GM06990 (cell line): ENCODE measurements around the gene ATP7B.

ENCODE experiments used
- DNase-seq: peaks from one replicate; pipeline ENCODE4 v3.0.0-alpha.2; 2011; ENCODE audit not compliant: insufficient read length; ENCODE audit errors: extremely low read depth
- H3K27me3 ChIP-seq: replicated peaks from 2 replicates; pipeline ENCODE4 v1.6.0; 2011; ENCODE audit warnings: low read length; ENCODE audit not compliant: control insufficient read depth, insufficient read depth
- H3K36me3 ChIP-seq: 2 replicates; pipeline ENCODE4 v1.5.1; 2011; ENCODE audit warnings: low read length; ENCODE audit not compliant: control insufficient read depth, insufficient read depth
- H3K4me3 ChIP-seq: replicated peaks from 2 replicates; pipeline ENCODE4 v1.5.1; 2011; ENCODE audit warnings: low read depth, mild to moderate bottlenecking, control low read depth, low read length
- CTCF ChIP-seq: IDR thresholded peaks from 2 replicates; pipeline ENCODE4 v1.5.1; 2011; ENCODE audit warnings: low read length, control low read depth, mild to moderate bottlenecking, inconsistent platforms; ENCODE audit not compliant: insufficient read depth, poor library complexity, severe bottlenecking

ATP7B gene

GRCh38 chr13:51924756-51925544, 86.3 kb downstream of the ATP7B start:
- Histone ChIP-seq H3K27me3 (peaks cover 2% of the 10 kb centered on the region), H3K36me3 (no peaks in the 10 kb centered on the region), H3K4me3 (no peak overlapping the region)
- DNase-seq: no peak
- TF ChIP-seq CTCF: no peak

- H3K27me3 ChIP-seq: peaks cover 2% of the 10 kb centered on the region
- no peak overlapping the region for H3K4me3 ChIP-seq
- H3K36me3 ChIP-seq: no peaks in the 10 kb centered on the region
- TF ChIP-seq CTCF: no peak
- DNase-seq: no peak
Measured at GRCh38 chr13:51923983-51924539, 87.2 kb downstream of the ATP7B start.

- DNase-seq: no peak
- H3K36me3 ChIP-seq: no peaks in the 10 kb centered on the region
- no peak overlapping the region for H3K4me3 ChIP-seq
- peaks cover 2% of the 10 kb centered on the region for H3K27me3 ChIP-seq
- TF ChIP-seq CTCF: no peak
Measured at GRCh38 chr13:51922771-51923480, 88.3 kb downstream of the ATP7B start.

- TF ChIP-seq CTCF: no peak
- Histone ChIP-seq H3K27me3 (peaks cover 3% of the 10 kb centered on the region), H3K4me3 (no peak overlapping the region), H3K36me3 (no peaks in the 10 kb centered on the region)
- no peak for DNase-seq
Measured at GRCh38 chr13:51921790-51922740, 89.2 kb downstream of the ATP7B start.

- peaks cover 3% of the 10 kb centered on the region for H3K27me3 ChIP-seq
- no peak for DNase-seq
- H3K4me3 ChIP-seq: no peak overlapping the region
- H3K36me3 ChIP-seq: no peaks in the 10 kb centered on the region
- TF ChIP-seq CTCF: no peak
Measured at GRCh38 chr13:51920786-51921185, 90.5 kb downstream of the ATP7B start.
